Esophagus (tissue), 2 donors: ENCODE data around the gene KLHDC8A. TPM values are rescaled to one million over a fixed set of nuclear protein-coding genes. Genes with fewer than 3 reads are reported as not detected.

ENCODE experiments used
- H3K27ac ChIP-seq, 2 donors: one replicate each; pipeline ENCODE4 v1.5.1; 2013; ENCODE audit warnings: low read depth in 2 of 2, mild to moderate bottlenecking in 2 of 2, inconsistent platforms in 1 of 2, low read length in 1 of 2, moderate library complexity in 1 of 2
- H3K27me3 ChIP-seq, 2 donors: one replicate each; pipeline ENCODE4 v1.6.1; 2013; ENCODE audit warnings: low read length in 2 of 2, control low read depth in 1 of 2, mild to moderate bottlenecking in 1 of 2; ENCODE audit not compliant: insufficient read depth in 2 of 2, control insufficient read depth in 1 of 2
- H3K36me3 ChIP-seq, 2 donors: one replicate each; pipeline ENCODE4 v1.6.1; 2013; ENCODE audit warnings: low read length in 1 of 2; ENCODE audit not compliant: control insufficient read depth in 2 of 2, insufficient read depth in 2 of 2
- H3K4me1 ChIP-seq, 2 donors: one replicate each; pipeline ENCODE4 v1.6.1; 2013; ENCODE audit warnings: low read length in 1 of 2; ENCODE audit not compliant: control insufficient read depth in 2 of 2, insufficient read depth in 2 of 2
- H3K4me3 ChIP-seq, 2 donors: one replicate each; pipeline ENCODE4 v1.5.1; 2013; ENCODE audit warnings: low read length in 2 of 2, mild to moderate bottlenecking in 2 of 2, low read depth in 1 of 2, moderate library complexity in 1 of 2
- H3K9me3 ChIP-seq, 2 donors: one replicate each; pipeline ENCODE4 v1.6.1; 2013; ENCODE audit warnings: mild to moderate bottlenecking in 2 of 2, low read depth in 1 of 2, low read length in 1 of 2, moderate library complexity in 1 of 2; ENCODE audit not compliant: control insufficient read depth in 2 of 2, insufficient read depth in 1 of 2
- WGBS, 2 donors: extraction: QIAGEN DNeasy Blood & Tissue Kit; methylation state at CpG; one replicate each; pipeline ENCODE4 v1.1.7; 2013; 5-methylcytosine and 5-hydroxymethylcytosine counted together
- polyA plus RNA-seq, 2 donors: library from polyadenylated mRNA; stranded (reverse); fragments of 200-250 nt; gene quantifications; one replicate each; pipeline ENCODE4 v1.2.3, GENCODE V29; 2013
- donor health status: healthy with polysubstance abuse.
- donor health status: Bipolar disorder and iron deficiency.

The KLHDC8A gene
- polyA plus RNA-seq, 2 donors = 5.5 to 8.0 TPM

GRCh38 chr1:205294934-205295333, 61.8 kb downstream of the KLHDC8A start:
- Histone ChIP-seq H3K27me3 (no peaks in the 10 kb centered on the region), H3K4me3 (no peak overlapping the region), H3K9me3 (no peaks in the 10 kb centered on the region), H3K27ac (no peak overlapping the region), H3K4me1 (peaks cover 0 to 13% of the 10 kb centered on the region in 2 donors), H3K36me3 (no peaks in the 10 kb centered on the region)
- 85 to 86% methylated on average over 5 of the region's 5 CpGs for whole genome bisulfite sequencing, 2 donors

- peaks cover 0 to 13% of the 10 kb centered on the region in 2 donors for H3K4me1 ChIP-seq
- H3K36me3 ChIP-seq = no peaks in the 10 kb centered on the region
- H3K4me3 ChIP-seq = no peak overlapping the region
- WGBS, 2 donors = 53 to 54% methylated on average over 6 of the region's 6 CpGs
- peak overlapping the region; percentile 15 to 43 for H3K27ac ChIP-seq
- no peaks in the 10 kb centered on the region for H3K27me3 ChIP-seq
- H3K9me3 ChIP-seq = no peaks in the 10 kb centered on the region
Observed at GRCh38 chr1:205294175-205294917, 62.4 kb downstream of the KLHDC8A start.

DNA sequence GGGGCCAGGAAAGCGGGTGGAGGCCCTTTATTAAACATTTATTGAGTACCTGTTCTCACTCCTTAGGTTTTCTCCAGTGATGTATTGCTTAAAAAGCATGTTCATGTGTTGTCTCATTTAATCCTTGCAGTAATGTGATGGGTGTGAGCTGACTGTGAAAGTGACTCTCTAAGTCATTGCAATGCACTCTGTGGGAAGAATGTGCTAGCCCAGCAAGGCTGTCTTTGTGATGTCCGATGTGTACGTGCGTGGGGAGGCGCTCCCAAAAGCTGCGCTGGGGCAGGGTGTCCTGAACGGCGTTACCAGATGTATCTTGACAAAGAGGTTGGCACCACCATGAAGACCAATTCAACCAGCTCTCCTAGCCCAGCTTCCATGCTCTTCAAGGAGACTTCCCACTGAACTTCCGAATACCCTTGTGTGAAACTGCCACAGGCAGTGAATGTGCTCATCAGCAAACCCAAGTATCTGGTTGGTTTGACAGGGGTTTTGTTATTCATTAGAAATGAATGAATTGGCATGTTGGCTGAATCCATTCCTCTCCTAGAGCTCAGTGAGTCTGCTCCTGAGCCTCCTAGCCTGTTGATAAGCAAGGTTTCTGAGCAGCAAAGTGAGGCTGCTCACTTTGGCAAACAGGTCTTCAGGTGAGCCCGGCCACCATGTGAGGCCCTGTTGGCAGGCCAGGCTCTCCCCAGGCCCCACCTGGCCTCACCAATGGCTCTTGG, 63.2 kb downstream of the KLHDC8A start:
- H3K9me3 ChIP-seq = no peaks in the 10 kb centered on the region
- no peak overlapping the region for H3K4me3 ChIP-seq
- H3K4me1 ChIP-seq = peaks cover 0 to 9% of the 10 kb centered on the region in 2 donors
- peak overlapping the region; percentile 15 to 43 for H3K27ac ChIP-seq
- 89 to 93% methylated on average over 10 of the region's 10 CpGs for WGBS, 2 donors
- H3K36me3 ChIP-seq = no peaks in the 10 kb centered on the region
- no peaks in the 10 kb centered on the region for H3K27me3 ChIP-seq

GRCh38 chr1:205291596-205291995, 65.1 kb downstream of the KLHDC8A start:
- Histone ChIP-seq H3K27me3 (no peaks in the 10 kb centered on the region), H3K4me1 (peaks cover 0 to 10% of the 10 kb centered on the region in 2 donors), H3K9me3 (no peaks in the 10 kb centered on the region), H3K36me3 (no peaks in the 10 kb centered on the region), H3K4me3 (no peak overlapping the region), H3K27ac (no peak overlapping the region)
- 88 to 91% methylated on average over 6 of the region's 6 CpGs for WGBS, 2 donors

DNA sequence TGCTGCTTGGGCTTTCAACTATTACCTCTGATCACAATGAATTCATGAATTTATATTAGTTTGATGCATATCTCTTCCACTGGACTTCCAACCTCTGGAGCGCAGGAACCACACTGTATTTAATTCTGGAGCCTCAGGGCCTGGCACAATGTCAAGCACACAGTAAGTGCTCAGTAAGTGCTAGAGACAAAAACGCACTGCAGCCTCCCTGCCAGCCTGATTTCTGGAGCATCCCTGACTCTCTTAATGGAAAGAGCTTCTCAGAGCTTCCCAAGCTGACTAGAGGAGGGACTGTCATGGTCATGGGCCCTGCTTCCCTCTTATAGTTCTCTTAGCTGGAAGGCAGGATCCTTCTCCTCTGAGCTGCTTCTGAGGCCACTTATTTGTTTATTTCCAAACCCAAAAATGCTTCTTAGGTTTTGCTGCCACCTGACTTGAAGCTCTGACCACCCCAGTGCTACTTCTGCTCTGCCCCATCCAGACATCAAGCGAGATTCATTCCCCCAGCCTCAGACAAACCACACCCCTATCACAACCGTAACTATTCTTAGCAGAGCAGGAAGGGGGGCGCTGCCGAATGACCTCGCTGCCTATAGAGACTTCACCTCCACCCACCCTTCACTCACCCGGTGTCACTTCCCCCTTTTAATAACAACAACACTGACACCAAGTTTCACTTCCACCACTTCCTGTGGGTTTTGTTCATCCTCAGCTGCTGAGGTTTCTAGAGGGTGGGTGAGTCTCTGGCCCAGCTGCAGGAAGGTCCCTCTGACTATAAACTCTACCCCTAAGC, 68.8 kb downstream of the KLHDC8A start:
- no peaks in the 10 kb centered on the region for H3K27me3 ChIP-seq
- WGBS, 2 donors = 58 to 59% methylated on average over 8 of the region's 8 CpGs
- H3K27ac ChIP-seq = peak overlapping the region in 1 of 2 donors; percentile 30
- no peaks in the 10 kb centered on the region for H3K36me3 ChIP-seq
- H3K9me3 ChIP-seq = no peaks in the 10 kb centered on the region
- peaks cover 2 to 21% of the 10 kb centered on the region in 2 donors for H3K4me1 ChIP-seq
- no peak overlapping the region for H3K4me3 ChIP-seq

GRCh38 chr1:205287076-205287475, 69.6 kb downstream of the KLHDC8A start:
- H3K4me1 ChIP-seq = peaks cover 2 to 21% of the 10 kb centered on the region in 2 donors
- no peaks in the 10 kb centered on the region for H3K27me3 ChIP-seq
- WGBS, 2 donors = 84 to 86% methylated on average over 3 of the region's 3 CpGs
- no peaks in the 10 kb centered on the region for H3K9me3 ChIP-seq
- no peak overlapping the region for H3K4me3 ChIP-seq
- peak overlapping the region in 1 of 2 donors; percentile 74 for H3K27ac ChIP-seq
- H3K36me3 ChIP-seq = no peaks in the 10 kb centered on the region

DNA sequence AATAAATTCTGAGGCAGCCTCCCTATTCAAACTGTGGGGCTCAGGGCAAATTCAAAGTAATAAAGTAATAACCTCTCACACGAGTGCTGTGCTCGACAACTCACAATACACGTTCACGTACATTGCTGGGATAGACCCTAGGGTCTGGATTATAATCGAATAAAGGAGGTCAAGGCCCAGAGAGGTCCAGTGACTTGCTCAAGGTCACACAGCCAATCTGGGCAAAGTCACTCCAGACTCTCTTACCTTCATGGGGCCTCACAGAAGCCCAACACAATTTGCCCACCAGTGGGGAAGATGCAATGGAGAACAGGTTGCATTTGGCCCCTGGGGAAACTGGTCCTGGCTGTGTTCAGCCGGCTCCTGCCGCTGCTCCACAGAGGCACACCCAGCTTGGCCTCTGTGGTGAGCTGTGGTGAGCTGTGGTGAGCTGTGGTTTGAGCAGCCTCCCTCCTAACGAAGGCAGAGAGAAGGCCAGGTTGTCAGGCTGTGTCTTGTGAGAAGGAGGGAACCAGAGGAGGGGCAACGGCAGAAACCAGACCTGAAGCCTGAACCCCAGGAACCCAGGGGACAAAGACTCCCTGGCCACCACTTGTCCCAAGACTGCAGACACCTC, 70.3 kb downstream of the KLHDC8A start:
- 66 to 71% methylated on average over 9 of the region's 9 CpGs for WGBS, 2 donors
- no peaks in the 10 kb centered on the region for H3K9me3 ChIP-seq
- H3K27me3 ChIP-seq = no peaks in the 10 kb centered on the region
- H3K36me3 ChIP-seq = no peaks in the 10 kb centered on the region
- H3K4me3 ChIP-seq = no peak overlapping the region
- H3K4me1 ChIP-seq = peaks cover 2 to 21% of the 10 kb centered on the region in 2 donors
- peak overlapping the region in 1 of 2 donors; percentile 98 for H3K27ac ChIP-seq
